ENCODE results near the gene TTC9.
A peak's percentile ranks its signal among the peaks of the same experiment; 100 is the strongest.

Gene TTC9

GRCh38 chr14:70624972-70625371 lies 16.7 kb upstream of the TTC9 start:
- Histone ChIP-seq H3K4me3 (no peak overlapping the region), H3K27ac (no peak overlapping the region)
- DNase-seq (ENCODE audit: low spot score), result no peak
- no peak for TF ChIP-seq CTCF (IDR thresholded peaks at IDR 0.05)

DNA sequence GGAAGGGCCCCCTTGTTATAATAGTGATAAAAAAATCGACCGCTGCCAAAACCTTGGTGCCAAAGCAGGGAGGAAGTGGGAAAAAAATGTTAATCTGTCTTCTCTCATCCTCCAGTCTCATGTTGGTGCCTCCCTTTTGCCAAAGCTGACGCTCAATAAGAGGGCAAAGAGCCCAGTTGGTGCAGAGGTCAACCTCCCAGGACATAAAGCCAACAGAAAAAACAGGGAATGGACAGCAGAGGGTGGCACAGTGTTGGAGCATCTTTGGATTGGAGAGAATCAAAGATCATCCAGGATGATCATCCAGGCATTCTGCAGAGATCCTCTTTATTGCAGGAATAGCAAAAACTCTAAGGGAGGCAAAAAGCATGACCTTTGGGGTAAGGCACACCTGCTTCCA lies 9.8 kb upstream of the TTC9 start:
- Histone ChIP-seq H3K27ac (no peak overlapping the region), H3K4me3 (no peak overlapping the region)
- DNase-seq (ENCODE audit: low spot score), result no peak
- no peak for TF ChIP-seq CTCF (IDR thresholded peaks at IDR 0.05)

GRCh38 chr14:70635971-70636595 lies 5.6 kb upstream of the TTC9 start:
- no peak overlapping the region for H3K4me3 ChIP-seq
- H3K27ac ChIP-seq, result no peak overlapping the region
- no peak for TF ChIP-seq CTCF (IDR thresholded peaks at IDR 0.05)
- no peak for DNase-seq (ENCODE audit: low spot score)

DNA sequence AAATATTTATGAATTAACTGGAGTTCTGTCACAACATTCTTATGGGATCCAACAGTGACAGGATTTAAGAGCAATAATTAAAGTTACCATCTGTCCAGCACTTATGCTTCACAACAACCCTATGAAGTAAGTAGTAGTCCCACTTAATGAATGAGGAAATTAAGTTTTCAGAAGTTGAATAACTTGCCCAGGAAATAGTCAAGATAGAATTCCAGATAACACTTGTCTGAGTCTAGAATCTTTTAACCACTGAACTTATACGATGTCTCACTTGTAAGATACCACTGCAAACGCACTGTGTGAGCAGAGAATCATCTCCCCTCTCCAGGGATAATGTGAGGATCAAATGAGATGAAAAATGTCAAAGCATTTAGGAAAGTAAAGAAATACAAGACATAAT lies 3.3 kb upstream of the TTC9 start:
- TF ChIP-seq CTCF (IDR thresholded peaks at IDR 0.05), result no peak
- Histone ChIP-seq H3K27ac (no peak overlapping the region), H3K4me3 (no peak overlapping the region)
- DNase-seq (ENCODE audit: low spot score), result no peak

DNA sequence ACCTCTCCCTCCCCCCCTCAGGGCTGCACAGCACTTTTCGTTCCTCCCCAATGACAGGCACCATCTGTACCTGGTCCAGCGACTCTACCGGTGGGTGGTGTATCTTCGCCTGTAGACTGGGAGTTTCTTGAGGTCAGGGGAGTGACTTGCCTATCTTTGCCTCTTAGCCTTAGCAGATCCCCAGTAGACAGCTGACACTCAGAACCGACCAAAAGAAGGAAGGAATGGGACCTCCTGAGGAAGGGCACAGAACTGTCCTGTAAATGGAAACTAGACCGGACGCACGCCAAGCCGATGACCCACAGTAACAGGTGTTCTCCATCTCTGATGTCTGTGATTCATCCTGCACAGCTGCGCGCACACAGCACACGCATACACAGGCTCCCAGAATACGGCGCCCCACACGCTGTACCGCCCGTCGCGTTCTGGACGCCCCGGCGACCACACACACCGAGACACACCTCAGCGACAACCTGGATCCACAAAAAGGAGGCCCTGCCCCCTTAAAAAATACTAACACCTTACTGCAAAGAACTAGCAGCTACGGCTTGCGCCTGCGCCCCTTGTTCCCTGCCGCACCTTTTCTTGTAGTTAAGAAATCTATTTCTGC lies 673 bp upstream of the TTC9 start:
- DNase-seq (ENCODE audit: low spot score), result no peak
- Histone ChIP-seq H3K27ac (no peak overlapping the region), H3K4me3 (peak overlapping the region; percentile 79)
- TF ChIP-seq CTCF (IDR thresholded peaks at IDR 0.05), result no peak

GRCh38 chr14:70642303-70643235 lies 853 bp downstream of the TTC9 start:
- Histone ChIP-seq H3K4me3 (peak overlapping the region; percentile 79), H3K27ac (no peak overlapping the region)
- TF ChIP-seq CTCF (IDR thresholded peaks at IDR 0.05), result no peak
- DNase-seq (ENCODE audit: low spot score), result no peak

Measured in coronary artery (tissue), 2 donors.